ENCODE data around the gene LRRC8E. TPM values are rescaled to one million over a fixed set of nuclear protein-coding genes. Genes with fewer than 3 reads are reported as not detected.

LRRC8E gene
- total RNA-seq, 1 experiment from 2014 or later: 3.0 TPM

DNA sequence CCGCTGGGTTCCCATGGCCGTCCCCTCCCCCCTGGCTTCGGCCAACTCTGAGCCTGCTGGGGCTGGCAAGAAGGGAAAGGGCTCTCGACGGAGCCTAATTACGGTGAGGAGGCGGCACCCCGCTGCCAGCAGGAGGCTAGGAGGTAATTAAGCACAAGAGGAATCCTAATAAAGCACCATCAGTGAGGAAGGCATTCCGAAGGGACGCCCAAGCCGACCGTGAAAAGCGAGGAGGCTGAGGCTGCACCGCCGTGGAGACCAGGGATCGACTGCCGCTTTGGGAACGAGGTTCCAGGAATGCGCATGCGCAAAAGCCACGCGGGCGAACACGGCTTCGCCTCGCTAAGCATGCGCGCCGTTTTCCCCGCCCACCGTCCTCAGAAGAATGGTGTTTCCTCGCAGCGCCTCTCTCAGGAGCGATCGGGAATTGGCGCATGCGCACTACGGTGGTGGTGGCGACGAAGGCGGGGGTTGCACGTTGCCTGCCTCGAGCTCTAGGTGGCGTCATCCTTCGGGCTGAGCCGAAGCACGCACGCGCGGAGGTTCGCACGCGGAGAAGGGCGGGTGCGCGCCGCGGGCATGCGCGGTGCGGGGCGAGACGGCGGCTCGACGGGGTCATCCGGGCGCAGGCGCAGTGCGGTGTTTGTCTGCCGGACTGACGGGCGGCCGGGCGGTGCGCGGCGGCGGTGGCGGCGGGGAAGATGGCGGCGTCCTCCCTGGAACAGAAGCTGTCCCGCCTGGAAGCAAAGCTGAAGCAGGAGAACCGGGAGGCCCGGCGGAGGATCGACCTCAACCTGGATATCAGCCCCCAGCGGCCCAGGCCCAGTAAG is 15.1 kb downstream of the LRRC8E start, which contains the start of gene MAP2K7 (continued):
- TF ChIP-seq E2F5 (CRISPR knock-in tag; IDR thresholded peaks at IDR 0.05): peak; percentile 83; the same call in 1 of the 2 replicates
- no peak; the same call in 1 of the 2 replicates for TF ChIP-seq ZBTB21 (CRISPR knock-in tag; IDR thresholded peaks at IDR 0.05; ENCODE audit: borderline replicate concordance)
- TF ChIP-seq, protein P1, sequence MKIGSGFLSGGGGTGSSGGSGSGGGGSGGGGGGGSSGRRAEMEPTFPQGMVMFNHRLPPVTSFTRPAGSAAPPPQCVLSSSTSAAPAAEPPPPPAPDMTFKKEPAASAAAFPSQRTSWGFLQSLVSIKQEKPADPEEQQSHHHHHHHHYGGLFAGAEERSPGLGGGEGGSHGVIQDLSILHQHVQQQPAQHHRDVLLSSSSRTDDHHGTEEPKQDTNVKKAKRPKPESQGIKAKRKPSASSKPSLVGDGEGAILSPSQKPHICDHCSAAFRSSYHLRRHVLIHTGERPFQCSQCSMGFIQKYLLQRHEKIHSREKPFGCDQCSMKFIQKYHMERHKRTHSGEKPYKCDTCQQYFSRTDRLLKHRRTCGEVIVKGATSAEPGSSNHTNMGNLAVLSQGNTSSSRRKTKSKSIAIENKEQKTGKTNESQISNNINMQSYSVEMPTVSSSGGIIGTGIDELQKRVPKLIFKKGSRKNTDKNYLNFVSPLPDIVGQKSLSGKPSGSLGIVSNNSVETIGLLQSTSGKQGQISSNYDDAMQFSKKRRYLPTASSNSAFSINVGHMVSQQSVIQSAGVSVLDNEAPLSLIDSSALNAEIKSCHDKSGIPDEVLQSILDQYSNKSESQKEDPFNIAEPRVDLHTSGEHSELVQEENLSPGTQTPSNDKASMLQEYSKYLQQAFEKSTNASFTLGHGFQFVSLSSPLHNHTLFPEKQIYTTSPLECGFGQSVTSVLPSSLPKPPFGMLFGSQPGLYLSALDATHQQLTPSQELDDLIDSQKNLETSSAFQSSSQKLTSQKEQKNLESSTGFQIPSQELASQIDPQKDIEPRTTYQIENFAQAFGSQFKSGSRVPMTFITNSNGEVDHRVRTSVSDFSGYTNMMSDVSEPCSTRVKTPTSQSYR (CRISPR knock-in tag; IDR thresholded peaks at IDR 0.05): peak; percentile 93
- peak; percentile 90 for TF ChIP-seq IRF1 (CRISPR knock-in tag; IDR thresholded peaks at IDR 0.05)
- no peak for TF ChIP-seq ZMAT4 (CRISPR knock-in tag; IDR thresholded peaks at IDR 0.05)
- TF ChIP-seq ZNF416 (CRISPR knock-in tag; IDR thresholded peaks at IDR 0.05): no peak
- no peak for TF ChIP-seq OVOL2 (CRISPR knock-in tag; IDR thresholded peaks at IDR 0.05; ENCODE audit: borderline replicate concordance)
- no peak for TF ChIP-seq NR1H2 (CRISPR knock-in tag; IDR thresholded peaks at IDR 0.05)
- no peak for TF ChIP-seq ZNF423 (CRISPR knock-in tag; IDR thresholded peaks at IDR 0.05)
- no peak for TF ChIP-seq KAT7 (CRISPR knock-in tag; IDR thresholded peaks at IDR 0.05; ENCODE audit: borderline replicate concordance)
- TF ChIP-seq NFYB (CRISPR knock-in tag; conservative IDR thresholded peaks at IDR 0.05; ENCODE audit: low read depth): no peak; the same call in 1 of the 2 replicates
- TF ChIP-seq, protein P2, sequence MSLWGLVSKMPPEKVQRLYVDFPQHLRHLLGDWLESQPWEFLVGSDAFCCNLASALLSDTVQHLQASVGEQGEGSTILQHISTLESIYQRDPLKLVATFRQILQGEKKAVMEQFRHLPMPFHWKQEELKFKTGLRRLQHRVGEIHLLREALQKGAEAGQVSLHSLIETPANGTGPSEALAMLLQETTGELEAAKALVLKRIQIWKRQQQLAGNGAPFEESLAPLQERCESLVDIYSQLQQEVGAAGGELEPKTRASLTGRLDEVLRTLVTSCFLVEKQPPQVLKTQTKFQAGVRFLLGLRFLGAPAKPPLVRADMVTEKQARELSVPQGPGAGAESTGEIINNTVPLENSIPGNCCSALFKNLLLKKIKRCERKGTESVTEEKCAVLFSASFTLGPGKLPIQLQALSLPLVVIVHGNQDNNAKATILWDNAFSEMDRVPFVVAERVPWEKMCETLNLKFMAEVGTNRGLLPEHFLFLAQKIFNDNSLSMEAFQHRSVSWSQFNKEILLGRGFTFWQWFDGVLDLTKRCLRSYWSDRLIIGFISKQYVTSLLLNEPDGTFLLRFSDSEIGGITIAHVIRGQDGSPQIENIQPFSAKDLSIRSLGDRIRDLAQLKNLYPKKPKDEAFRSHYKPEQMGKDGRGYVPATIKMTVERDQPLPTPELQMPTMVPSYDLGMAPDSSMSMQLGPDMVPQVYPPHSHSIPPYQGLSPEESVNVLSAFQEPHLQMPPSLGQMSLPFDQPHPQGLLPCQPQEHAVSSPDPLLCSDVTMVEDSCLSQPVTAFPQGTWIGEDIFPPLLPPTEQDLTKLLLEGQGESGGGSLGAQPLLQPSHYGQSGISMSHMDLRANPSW (CRISPR knock-in tag; conservative IDR thresholded peaks at IDR 0.05; ENCODE audit: low read depth): no peak
- no peak for TF ChIP-seq SOX15 (CRISPR knock-in tag; IDR thresholded peaks at IDR 0.05)
- TF ChIP-seq, protein P3, sequence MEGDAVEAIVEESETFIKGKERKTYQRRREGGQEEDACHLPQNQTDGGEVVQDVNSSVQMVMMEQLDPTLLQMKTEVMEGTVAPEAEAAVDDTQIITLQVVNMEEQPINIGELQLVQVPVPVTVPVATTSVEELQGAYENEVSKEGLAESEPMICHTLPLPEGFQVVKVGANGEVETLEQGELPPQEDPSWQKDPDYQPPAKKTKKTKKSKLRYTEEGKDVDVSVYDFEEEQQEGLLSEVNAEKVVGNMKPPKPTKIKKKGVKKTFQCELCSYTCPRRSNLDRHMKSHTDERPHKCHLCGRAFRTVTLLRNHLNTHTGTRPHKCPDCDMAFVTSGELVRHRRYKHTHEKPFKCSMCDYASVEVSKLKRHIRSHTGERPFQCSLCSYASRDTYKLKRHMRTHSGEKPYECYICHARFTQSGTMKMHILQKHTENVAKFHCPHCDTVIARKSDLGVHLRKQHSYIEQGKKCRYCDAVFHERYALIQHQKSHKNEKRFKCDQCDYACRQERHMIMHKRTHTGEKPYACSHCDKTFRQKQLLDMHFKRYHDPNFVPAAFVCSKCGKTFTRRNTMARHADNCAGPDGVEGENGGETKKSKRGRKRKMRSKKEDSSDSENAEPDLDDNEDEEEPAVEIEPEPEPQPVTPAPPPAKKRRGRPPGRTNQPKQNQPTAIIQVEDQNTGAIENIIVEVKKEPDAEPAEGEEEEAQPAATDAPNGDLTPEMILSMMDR (IDR thresholded peaks at IDR 0.05): no peak
- TF ChIP-seq ZNF232 (CRISPR knock-in tag; IDR thresholded peaks at IDR 0.05): peak; percentile 96; the same call in 1 of the 2 replicates
- TF ChIP-seq ZNF263 (CRISPR knock-in tag; IDR thresholded peaks at IDR 0.05; ENCODE audit: low read depth): no peak
- TF ChIP-seq MAX (CRISPR knock-in tag; IDR thresholded peaks at IDR 0.05): peak; percentile 99
- no peak for TF ChIP-seq NR3C1 (CRISPR knock-in tag; conservative IDR thresholded peaks at IDR 0.05; ENCODE audit: low read depth)
- TF ChIP-seq NFE2L1 (CRISPR knock-in tag; IDR thresholded peaks at IDR 0.05): peak; percentile 94
- TF ChIP-seq SP1 (CRISPR knock-in tag; conservative IDR thresholded peaks at IDR 0.05): peak; percentile 95
- peak; percentile 96 for TF ChIP-seq ESRRA (CRISPR knock-in tag; IDR thresholded peaks at IDR 0.05; ENCODE audit: borderline replicate concordance)
- no peak for TF ChIP-seq CBFB (CRISPR knock-in tag; IDR thresholded peaks at IDR 0.05; ENCODE audit: low read depth)
- peak; percentile 95; the same call in 1 of the 2 replicates for TF ChIP-seq RELA (CRISPR knock-in tag; IDR thresholded peaks at IDR 0.05; ENCODE audit: borderline replicate concordance)
- no peak for TF ChIP-seq ZBTB43 (CRISPR knock-in tag; IDR thresholded peaks at IDR 0.05)
- TF ChIP-seq, protein P4, sequence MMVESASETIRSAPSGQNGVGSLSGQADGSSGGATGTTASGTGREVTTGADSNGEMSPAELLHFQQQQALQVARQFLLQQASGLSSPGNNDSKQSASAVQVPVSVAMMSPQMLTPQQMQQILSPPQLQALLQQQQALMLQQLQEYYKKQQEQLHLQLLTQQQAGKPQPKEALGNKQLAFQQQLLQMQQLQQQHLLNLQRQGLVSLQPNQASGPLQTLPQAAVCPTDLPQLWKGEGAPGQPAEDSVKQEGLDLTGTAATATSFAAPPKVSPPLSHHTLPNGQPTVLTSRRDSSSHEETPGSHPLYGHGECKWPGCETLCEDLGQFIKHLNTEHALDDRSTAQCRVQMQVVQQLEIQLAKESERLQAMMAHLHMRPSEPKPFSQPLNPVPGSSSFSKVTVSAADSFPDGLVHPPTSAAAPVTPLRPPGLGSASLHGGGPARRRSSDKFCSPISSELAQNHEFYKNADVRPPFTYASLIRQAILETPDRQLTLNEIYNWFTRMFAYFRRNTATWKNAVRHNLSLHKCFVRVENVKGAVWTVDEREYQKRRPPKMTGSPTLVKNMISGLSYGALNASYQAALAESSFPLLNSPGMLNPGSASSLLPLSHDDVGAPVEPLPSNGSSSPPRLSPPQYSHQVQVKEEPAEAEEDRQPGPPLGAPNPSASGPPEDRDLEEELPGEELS (CRISPR knock-in tag; IDR thresholded peaks at IDR 0.05): peak; percentile 92; the same call in 1 of the 2 replicates
- no peak for TF ChIP-seq TEAD4 (CRISPR knock-in tag; IDR thresholded peaks at IDR 0.05)

All from WTC11 (cell line).